ENCODE results near the gene STON1. TPM values are rescaled to one million over a fixed set of nuclear protein-coding genes. Genes with fewer than 3 reads are reported as not detected.

The STON1 gene
- 1.9 TPM for total RNA-seq

GRCh38 chr2:48530033-48530811, at the start of gene STON1:
TSS of gene STON1 (plus strand) at chr2:48530154. CDS start at chr2:48580634, 50,480 bp downstream.
- Histone ChIP-seq H3K4me1 (ENCODE audit: insufficient read depth, low read length) (peaks cover 14% of the 10 kb centered on the region), H3K27me3 (ENCODE audit: insufficient read depth, low read length) (no peaks in the 10 kb centered on the region), H3K9me3 (ENCODE audit: low read depth, low read length) (no peaks in the 10 kb centered on the region), H3K4me3 (ENCODE audit: low read length) (peak within 1 kb of the TSS; percentile 41)

- Histone ChIP-seq H3K4me3 (ENCODE audit: low read length) (no peak overlapping the region), H3K4me1 (ENCODE audit: insufficient read depth, low read length) (no peaks in the 10 kb centered on the region), H3K27me3 (ENCODE audit: insufficient read depth, low read length) (no peaks in the 10 kb centered on the region), H3K9me3 (ENCODE audit: low read depth, low read length) (no peaks in the 10 kb centered on the region)
Measured at GRCh38 chr2:48480526-48480925, 49.4 kb upstream of the STON1 start.

- Histone ChIP-seq H3K27me3 (ENCODE audit: insufficient read depth, low read length) (no peaks in the 10 kb centered on the region), H3K4me1 (ENCODE audit: insufficient read depth, low read length) (no peaks in the 10 kb centered on the region), H3K9me3 (ENCODE audit: low read depth, low read length) (no peaks in the 10 kb centered on the region), H3K4me3 (ENCODE audit: low read length) (no peak overlapping the region)
Measured at GRCh38 chr2:48482313-48482712, 47.6 kb upstream of the STON1 start.

- H3K4me3 ChIP-seq (ENCODE audit: low read length): no peak overlapping the region
- no peaks in the 10 kb centered on the region for H3K4me1 ChIP-seq (ENCODE audit: insufficient read depth, low read length)
- no peaks in the 10 kb centered on the region for H3K9me3 ChIP-seq (ENCODE audit: low read depth, low read length)
- H3K27me3 ChIP-seq (ENCODE audit: insufficient read depth, low read length): no peaks in the 10 kb centered on the region
Measured at GRCh38 chr2:48482769-48483168, 47.2 kb upstream of the STON1 start.

GRCh38 chr2:48483506-48483905, 46.4 kb upstream of the STON1 start:
- H3K9me3 ChIP-seq (ENCODE audit: low read depth, low read length): no peaks in the 10 kb centered on the region
- H3K4me1 ChIP-seq (ENCODE audit: insufficient read depth, low read length): no peaks in the 10 kb centered on the region
- no peaks in the 10 kb centered on the region for H3K27me3 ChIP-seq (ENCODE audit: insufficient read depth, low read length)
- no peak overlapping the region for H3K4me3 ChIP-seq (ENCODE audit: low read length)

- Histone ChIP-seq H3K4me3 (ENCODE audit: low read length) (no peak overlapping the region), H3K9me3 (ENCODE audit: low read depth, low read length) (no peaks in the 10 kb centered on the region), H3K27me3 (ENCODE audit: insufficient read depth, low read length) (no peaks in the 10 kb centered on the region), H3K4me1 (ENCODE audit: insufficient read depth, low read length) (no peaks in the 10 kb centered on the region)
Measured at GRCh38 chr2:48483916-48484315, 46.0 kb upstream of the STON1 start.

GRCh38 chr2:48488545-48488944, 41.4 kb upstream of the STON1 start:
- no peaks in the 10 kb centered on the region for H3K4me1 ChIP-seq (ENCODE audit: insufficient read depth, low read length)
- H3K4me3 ChIP-seq (ENCODE audit: low read length): no peak overlapping the region
- no peaks in the 10 kb centered on the region for H3K9me3 ChIP-seq (ENCODE audit: low read depth, low read length)
- H3K27me3 ChIP-seq (ENCODE audit: insufficient read depth, low read length): no peaks in the 10 kb centered on the region

- no peaks in the 10 kb centered on the region for H3K9me3 ChIP-seq (ENCODE audit: low read depth, low read length)
- H3K27me3 ChIP-seq (ENCODE audit: insufficient read depth, low read length): no peaks in the 10 kb centered on the region
- no peaks in the 10 kb centered on the region for H3K4me1 ChIP-seq (ENCODE audit: insufficient read depth, low read length)
- H3K4me3 ChIP-seq (ENCODE audit: low read length): no peak overlapping the region
Measured at GRCh38 chr2:48496849-48497248, 33.1 kb upstream of the STON1 start.

- Histone ChIP-seq H3K4me1 (ENCODE audit: insufficient read depth, low read length) (peaks cover 15% of the 10 kb centered on the region), H3K9me3 (ENCODE audit: low read depth, low read length) (no peaks in the 10 kb centered on the region), H3K4me3 (ENCODE audit: low read length) (no peak overlapping the region), H3K27me3 (ENCODE audit: insufficient read depth, low read length) (no peaks in the 10 kb centered on the region)
Measured at GRCh38 chr2:48504647-48505327, 25.2 kb upstream of the STON1 start.

- Histone ChIP-seq H3K4me3 (ENCODE audit: low read length) (no peak overlapping the region), H3K27me3 (ENCODE audit: insufficient read depth, low read length) (no peaks in the 10 kb centered on the region), H3K4me1 (ENCODE audit: insufficient read depth, low read length) (peaks cover 15% of the 10 kb centered on the region), H3K9me3 (ENCODE audit: low read depth, low read length) (no peaks in the 10 kb centered on the region)
Measured at GRCh38 chr2:48507111-48507510, 22.8 kb upstream of the STON1 start.

GRCh38 chr2:48508461-48509124, 21.4 kb upstream of the STON1 start:
- no peaks in the 10 kb centered on the region for H3K9me3 ChIP-seq (ENCODE audit: low read depth, low read length)
- no peaks in the 10 kb centered on the region for H3K27me3 ChIP-seq (ENCODE audit: insufficient read depth, low read length)
- H3K4me1 ChIP-seq (ENCODE audit: insufficient read depth, low read length): peaks cover 15% of the 10 kb centered on the region
- no peak overlapping the region for H3K4me3 ChIP-seq (ENCODE audit: low read length)

GRCh38 chr2:48510329-48510728, 19.6 kb upstream of the STON1 start:
- no peaks in the 10 kb centered on the region for H3K27me3 ChIP-seq (ENCODE audit: insufficient read depth, low read length)
- H3K9me3 ChIP-seq (ENCODE audit: low read depth, low read length): no peaks in the 10 kb centered on the region
- H3K4me3 ChIP-seq (ENCODE audit: low read length): no peak overlapping the region
- peaks cover 15% of the 10 kb centered on the region for H3K4me1 ChIP-seq (ENCODE audit: insufficient read depth, low read length)

- no peaks in the 10 kb centered on the region for H3K27me3 ChIP-seq (ENCODE audit: insufficient read depth, low read length)
- no peaks in the 10 kb centered on the region for H3K9me3 ChIP-seq (ENCODE audit: low read depth, low read length)
- H3K4me3 ChIP-seq (ENCODE audit: low read length): no peak overlapping the region
- peaks cover 15% of the 10 kb centered on the region for H3K4me1 ChIP-seq (ENCODE audit: insufficient read depth, low read length)
Measured at GRCh38 chr2:48511849-48512470, 18.0 kb upstream of the STON1 start.

- no peaks in the 10 kb centered on the region for H3K9me3 ChIP-seq (ENCODE audit: low read depth, low read length)
- no peaks in the 10 kb centered on the region for H3K27me3 ChIP-seq (ENCODE audit: insufficient read depth, low read length)
- no peak overlapping the region for H3K4me3 ChIP-seq (ENCODE audit: low read length)
Measured at GRCh38 chr2:48512571-48512970, 17.4 kb upstream of the STON1 start.

More at GRCh38 chr2:48512571-48512970, 17.4 kb upstream of the STON1 start:
- peaks cover 15% of the 10 kb centered on the region for H3K4me1 ChIP-seq (ENCODE audit: insufficient read depth, low read length)

Measured in mononuclear cell (primary cell).